GM12878 (cell line): ENCODE results near the gene HHIPL1. TPM values are rescaled to one million over a fixed set of nuclear protein-coding genes. Genes with fewer than 3 reads are reported as not detected.

Experiments used
- ATAC-seq: fragments of 200-7000 bp; cut with Tn5 transposase; 3 replicates; pipeline ENCODE4 v1.9.1; 2020; ENCODE audit warnings: mild to moderate bottlenecking, moderate library complexity
- BruUV-seq: library from RNA; stranded (reverse); fragments of 400-500 nt; replicated peaks from 2 replicates; lab custom pipeline; 2021; lab: Mats Ljungman, UMichigan
- CTCF ChIA-PET: fragments of 300-600 bp; sonication (Branson Sonifier 250); formaldehyde crosslinking; extraction: SDS; loops from one replicate; lab custom pipeline; 2021; ENCODE audit warnings: inconsistent platforms; lab: Yijun Ruan, JAX
- POLR2A ChIA-PET: fragments of 350-600 bp; formaldehyde crosslinking; extraction: SDS; loops from one replicate; lab custom pipeline; 2021; ENCODE audit warnings: inconsistent platforms; lab: Charles Lee
- RAD21 ChIA-PET: fragments of 300-600 bp; sonication (Branson Sonifier 250); formaldehyde crosslinking; loops from one replicate; lab custom pipeline; 2023; ENCODE audit warnings: antibody characterized with exemption; ENCODE audit not compliant: unreplicated experiment; lab: Charles Lee
- SMC1A ChIA-PET: fragments of 300-600 bp; sonication (Branson Sonifier 250); formaldehyde crosslinking; loops from one replicate; lab custom pipeline; 2023; ENCODE audit not compliant: unreplicated experiment, uncharacterized antibody; lab: Charles Lee
- DNase-seq: peaks from one replicate; pipeline ENCODE4 v3.0.0-alpha.2; 2011; ENCODE audit warnings: low read depth, low spot score
- FAIRE-seq: peaks from 3 replicates; lab custom pipeline; 2011; peaks lifted over from hg19 to GRCh38; lab: Jason Lieb, UNC
- H2AFZ ChIP-seq: 2 replicates; pipeline ENCODE4 v1.6.0; 2011; ENCODE audit warnings: low read depth, low read length, control low read depth; ENCODE audit not compliant: control insufficient read depth
- H3K27ac ChIP-seq: 2 replicates; pipeline ENCODE4 v1.5.1; 2011; ENCODE audit warnings: control low read depth; ENCODE audit not compliant: control insufficient read depth, insufficient read depth
- H3K27me3 ChIP-seq, 2 experiments: replicated peaks in 1 of 2; 2 replicates each; pipeline versions ENCODE4 v1.6.0 to v1.6.1; 2011; ENCODE audit warnings: low read length in 1 of 2; ENCODE audit not compliant: control insufficient read depth in 2 of 2, insufficient read depth in 2 of 2
- H3K36me3 ChIP-seq, 2 experiments: 2 replicates each; pipeline ENCODE4 v1.5.1; 2011; ENCODE audit warnings: low read length in 1 of 2; ENCODE audit not compliant: control insufficient read depth in 2 of 2, insufficient read depth in 2 of 2
- H3K4me1 ChIP-seq: 2 replicates; pipeline ENCODE4 v1.6.1; 2011; ENCODE audit warnings: mild to moderate bottlenecking, low read length, moderate library complexity, mixed read lengths; ENCODE audit not compliant: control insufficient read depth, insufficient read depth
- H3K4me2 ChIP-seq: 2 replicates; pipeline ENCODE4 v1.6.0; 2011; ENCODE audit warnings: control low read depth; ENCODE audit not compliant: control insufficient read depth, insufficient read depth
- H3K4me3 ChIP-seq: fragments of 200-600 bp; sonication (generic); 2 replicates; pipeline ENCODE4 v1.5.1; 2016
- H3K79me2 ChIP-seq: 2 replicates; pipeline ENCODE4 v1.6.0; 2011; ENCODE audit warnings: low read length; ENCODE audit not compliant: control insufficient read depth, insufficient read depth
- H3K9ac ChIP-seq: 2 replicates; pipeline ENCODE4 v1.8.0; 2011; ENCODE audit warnings: low read length, control low read depth, mixed read lengths; ENCODE audit not compliant: control insufficient read depth, insufficient read depth
- H3K9me3 ChIP-seq: replicated peaks from 3 replicates; pipeline ENCODE4 v1.5.1; 2011; ENCODE audit warnings: mild to moderate bottlenecking, low read length; ENCODE audit not compliant: control insufficient read depth, insufficient read depth
- H4K20me1 ChIP-seq: 2 replicates; pipeline ENCODE4 v1.6.0; 2011; ENCODE audit not compliant: control insufficient read depth, insufficient read depth
- BACH1 ChIP-seq: fragments of 450-650 bp; IDR thresholded peaks from 2 replicates; pipeline ENCODE4 v1.6.1; 2017; ENCODE audit warnings: mild to moderate bottlenecking, borderline replicate concordance
- CREM ChIP-seq: IDR thresholded peaks from 2 replicates; pipeline ENCODE4 v1.6.1; 2014; ENCODE audit warnings: antibody characterized with exemption, low read depth
- DPF2 ChIP-seq: fragments of 450-650 bp; IDR thresholded peaks from 2 replicates; pipeline ENCODE4 v1.6.1; 2017; ENCODE audit warnings: mild to moderate bottlenecking
- EZH2 ChIP-seq: IDR thresholded peaks from 2 replicates; pipeline ENCODE4 v1.6.1; 2012; ENCODE audit warnings: low read depth, mild to moderate bottlenecking, control low read depth, inconsistent platforms, low read length, borderline replicate concordance; ENCODE audit not compliant: control insufficient read depth
- KDM1A ChIP-seq: fragments of 200-600 bp; sonication (generic); IDR thresholded peaks from 2 replicates; pipeline ENCODE4 v1.6.1; 2016; ENCODE audit warnings: borderline replicate concordance
- MTA3 ChIP-seq: IDR thresholded peaks from 2 replicates; pipeline ENCODE4 v1.6.1; 2012; ENCODE audit warnings: low read length, inconsistent platforms, borderline replicate concordance
- NR2F1 ChIP-seq: fragments of 450-650 bp; conservative IDR thresholded peaks from 2 replicates; pipeline ENCODE4 v1.6.1; 2017; ENCODE audit warnings: mild to moderate bottlenecking
- RBBP5 ChIP-seq: fragments of 200-600 bp; sonication (generic); conservative IDR thresholded peaks from 2 replicates; pipeline ENCODE4 v1.6.1; 2016
- SP1 ChIP-seq: IDR thresholded peaks from one replicate; pipeline ENCODE4 v1.6.1; 2011; ENCODE audit warnings: low read depth, low read length
- SUPT20H ChIP-seq: IDR thresholded peaks from 2 replicates; pipeline ENCODE4 v1.6.1; 2011; ENCODE audit warnings: low read depth, mild to moderate bottlenecking, low read length, moderate library complexity, borderline replicate concordance; ENCODE audit not compliant: control insufficient read depth
- WGBS: methylation state at CpG from one replicate; pipeline ENCODE4 v1.1.6; 2016; ENCODE audit warnings: low lambda C conversion rate; ENCODE audit not compliant: insufficient replicate concordance, insufficient coverage; ENCODE audit errors: missing lambda C conversion rate; 5-methylcytosine and 5-hydroxymethylcytosine counted together
- in situ Hi-C: fragments of 300-500 bp; cut with MboI; formaldehyde crosslinking; loops from 9 replicates; pipeline ENCODE4 v1.14.3; 2018; ENCODE audit warnings: mixed read lengths
- intact Hi-C: fragments of 100-400 bp; cut with micrococcal nuclease; formaldehyde crosslinking; loops from one replicate; pipeline ENCODE4 v1.14.2; 2022; ENCODE audit not compliant: unreplicated experiment
- polyA plus RNA-seq, 11 experiments: library from polyadenylated mRNA; depleted of rRNA in 4 of 11; unstranded in 6 of 11; stranded (reverse) in 5 of 11; fragments of >200 nt; fragmentation: Nextera tagmentation in 4 of 11; fragmentation: Illumina TruSeq in 1 of 11; extraction: Ambion mirVana in 4 of 11; extraction: Trizol in 1 of 11; gene quantifications; 1 replicate in 1 of 11; 2 replicates in 10 of 11; pipeline versions ENCODE4 v1.2.1 to v1.2.3, GENCODE V29; 2011 to 2016; ENCODE audit warnings: inconsistent platforms in 2 of 11, missing spikeins in 2 of 11, low read depth in 1 of 11
- total RNA-seq, 4 experiments: library from RNA; depleted of rRNA in 3 of 4; stranded (reverse); fragments of >200 nt in 3 of 4; fragmentation: Illumina TruSeq in 1 of 4; extraction: Trizol in 1 of 4; gene quantifications; 2 replicates each; pipeline versions ENCODE4 v1.2.1 to v1.2.3, GENCODE V29; 2013 to 2021
- TF ChIP-seq, protein P1 (sequence below): IDR thresholded peaks from 2 replicates; pipeline ENCODE4 v1.6.1; 2012; ENCODE audit warnings: mild to moderate bottlenecking, low read depth, low read length
- TF ChIP-seq, protein P2 (sequence below): fragments of 450-650 bp; IDR thresholded peaks from 2 replicates; pipeline ENCODE4 v1.6.1; 2014; ENCODE audit warnings: mild to moderate bottlenecking
- TF ChIP-seq, protein P3 (sequence below): IDR thresholded peaks from 2 replicates; pipeline ENCODE4 v1.6.1; 2011; ENCODE audit warnings: borderline replicate concordance, low read depth, mild to moderate bottlenecking, moderate library complexity, mixed read lengths, low read length; ENCODE audit not compliant: insufficient read depth; ENCODE audit errors: extremely low read length

Gene HHIPL1
- total and polyA plus RNA-seq, 10 of the 15 experiments (the other 5 are each of a cell fraction or from before 2014, with no cell fraction given): 0.09 TPM; not detected in 9

DNA sequence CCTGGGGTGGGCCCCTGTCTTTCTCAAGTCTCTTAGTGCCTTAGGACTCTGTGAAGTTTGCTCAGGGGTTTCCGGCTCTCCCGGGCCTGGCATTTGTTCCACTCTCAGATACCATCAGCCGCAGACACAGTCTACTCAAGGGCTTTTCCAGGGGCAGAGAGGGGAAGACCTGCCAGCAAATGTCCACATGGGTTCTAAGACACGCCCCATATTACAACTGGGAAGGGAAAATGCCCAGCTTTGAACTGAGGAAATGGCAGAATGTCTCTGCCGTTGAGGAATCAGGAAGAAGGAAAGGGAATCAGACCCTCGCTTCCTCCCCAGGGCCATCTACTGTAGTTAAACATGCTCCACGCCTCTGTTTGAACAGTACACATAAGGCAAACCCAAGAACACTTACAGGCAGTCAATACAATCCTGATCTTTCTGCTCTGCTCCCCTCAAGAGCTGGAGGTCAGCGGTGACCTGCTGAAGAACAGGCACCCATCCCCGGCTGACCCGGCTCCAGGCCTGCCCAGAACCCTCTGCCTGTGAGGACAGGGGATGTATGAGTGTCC, 48.8 kb upstream of the HHIPL1 start:
- H3K27ac ChIP-seq: no peak overlapping the region
- no peak overlapping the region for H3K9ac ChIP-seq
- ChIA-PET POLR2A (interaction anchor here (1.7 kb wide), 1 partner anchor 9 kb away, joined by 10 read pairs; no protein-coding TSS in a partner anchor), CTCF (interaction anchor here (0.6 to 1.7 kb wide), 3 partner anchors 9 to 443 kb away, joined by 3 to 5 read pairs (median 4); no protein-coding TSS in a partner anchor), RAD21 (no interaction called here), SMC1A (interaction anchor here (2.0 kb wide), 1 partner anchor 9 kb away, joined by 6 read pairs; the partner anchor contains the start of gene CCDC85C)
- peaks cover 5% of the 10 kb centered on the region; the same call in 1 of the 2 replicates for H3K4me1 ChIP-seq
- TF ChIP-seq MTA3 (no peak), NR2F1 (no peak), SP1 (no peak), DPF2 (no peak), BACH1 (no peak), RBBP5 (no peak), SUPT20H (no peak), EZH2 (no peak), KDM1A (no peak), CREM (no peak)
- TF ChIP-seq, protein P1, sequence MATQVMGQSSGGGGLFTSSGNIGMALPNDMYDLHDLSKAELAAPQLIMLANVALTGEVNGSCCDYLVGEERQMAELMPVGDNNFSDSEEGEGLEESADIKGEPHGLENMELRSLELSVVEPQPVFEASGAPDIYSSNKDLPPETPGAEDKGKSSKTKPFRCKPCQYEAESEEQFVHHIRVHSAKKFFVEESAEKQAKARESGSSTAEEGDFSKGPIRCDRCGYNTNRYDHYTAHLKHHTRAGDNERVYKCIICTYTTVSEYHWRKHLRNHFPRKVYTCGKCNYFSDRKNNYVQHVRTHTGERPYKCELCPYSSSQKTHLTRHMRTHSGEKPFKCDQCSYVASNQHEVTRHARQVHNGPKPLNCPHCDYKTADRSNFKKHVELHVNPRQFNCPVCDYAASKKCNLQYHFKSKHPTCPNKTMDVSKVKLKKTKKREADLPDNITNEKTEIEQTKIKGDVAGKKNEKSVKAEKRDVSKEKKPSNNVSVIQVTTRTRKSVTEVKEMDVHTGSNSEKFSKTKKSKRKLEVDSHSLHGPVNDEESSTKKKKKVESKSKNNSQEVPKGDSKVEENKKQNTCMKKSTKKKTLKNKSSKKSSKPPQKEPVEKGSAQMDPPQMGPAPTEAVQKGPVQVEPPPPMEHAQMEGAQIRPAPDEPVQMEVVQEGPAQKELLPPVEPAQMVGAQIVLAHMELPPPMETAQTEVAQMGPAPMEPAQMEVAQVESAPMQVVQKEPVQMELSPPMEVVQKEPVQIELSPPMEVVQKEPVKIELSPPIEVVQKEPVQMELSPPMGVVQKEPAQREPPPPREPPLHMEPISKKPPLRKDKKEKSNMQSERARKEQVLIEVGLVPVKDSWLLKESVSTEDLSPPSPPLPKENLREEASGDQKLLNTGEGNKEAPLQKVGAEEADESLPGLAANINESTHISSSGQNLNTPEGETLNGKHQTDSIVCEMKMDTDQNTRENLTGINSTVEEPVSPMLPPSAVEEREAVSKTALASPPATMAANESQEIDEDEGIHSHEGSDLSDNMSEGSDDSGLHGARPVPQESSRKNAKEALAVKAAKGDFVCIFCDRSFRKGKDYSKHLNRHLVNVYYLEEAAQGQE: no peak
- TF ChIP-seq, protein P2, sequence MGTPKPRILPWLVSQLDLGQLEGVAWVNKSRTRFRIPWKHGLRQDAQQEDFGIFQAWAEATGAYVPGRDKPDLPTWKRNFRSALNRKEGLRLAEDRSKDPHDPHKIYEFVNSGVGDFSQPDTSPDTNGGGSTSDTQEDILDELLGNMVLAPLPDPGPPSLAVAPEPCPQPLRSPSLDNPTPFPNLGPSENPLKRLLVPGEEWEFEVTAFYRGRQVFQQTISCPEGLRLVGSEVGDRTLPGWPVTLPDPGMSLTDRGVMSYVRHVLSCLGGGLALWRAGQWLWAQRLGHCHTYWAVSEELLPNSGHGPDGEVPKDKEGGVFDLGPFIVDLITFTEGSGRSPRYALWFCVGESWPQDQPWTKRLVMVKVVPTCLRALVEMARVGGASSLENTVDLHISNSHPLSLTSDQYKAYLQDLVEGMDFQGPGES: no peak
- TF ChIP-seq, protein P3, sequence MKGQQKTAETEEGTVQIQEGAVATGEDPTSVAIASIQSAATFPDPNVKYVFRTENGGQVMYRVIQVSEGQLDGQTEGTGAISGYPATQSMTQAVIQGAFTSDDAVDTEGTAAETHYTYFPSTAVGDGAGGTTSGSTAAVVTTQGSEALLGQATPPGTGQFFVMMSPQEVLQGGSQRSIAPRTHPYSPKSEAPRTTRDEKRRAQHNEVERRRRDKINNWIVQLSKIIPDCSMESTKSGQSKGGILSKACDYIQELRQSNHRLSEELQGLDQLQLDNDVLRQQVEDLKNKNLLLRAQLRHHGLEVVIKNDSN: no peak
- DNase-seq: no peak
- H3K36me3 ChIP-seq: no peaks in the 10 kb centered on the region
- no peaks in the 10 kb centered on the region for H3K27me3 ChIP-seq
- intact Hi-C loops: no loop called here
- H3K4me2 ChIP-seq: no peak overlapping the region
- in situ Hi-C loops: no loop called here
- no peaks in the 10 kb centered on the region for H3K9me3 ChIP-seq
- H4K20me1 ChIP-seq: no peaks in the 10 kb centered on the region
- H3K79me2 ChIP-seq: no peaks in the 10 kb centered on the region
- H3K4me3 ChIP-seq: no peak overlapping the region
- BruUV-seq: no TSS peak
- no peak for ATAC-seq
- no peak for FAIRE-seq
- H2AFZ ChIP-seq: no peak overlapping the region
- 78% methylated on average over 10 of the region's 10 CpGs for WGBS
